RWPE2 (cell line): Measurements from ENCODE around the gene CCDC137.

Source experiments
- ATAC-seq: fragments of 200-7000 bp; cut with Tn5 transposase; 3 replicates; pipeline ENCODE4 v1.9.1; 2021; ENCODE audit warnings: low read depth
- DNase-seq: peaks from one replicate; pipeline ENCODE4 v3.0.0-alpha.2; 2020; ENCODE audit warnings: low spot score
- H3K27ac ChIP-seq: fragments of 450-650 bp; 2 replicates; pipeline ENCODE4 v1.5.1; 2017; ENCODE audit warnings: mild to moderate bottlenecking; ENCODE audit not compliant: poor library complexity, severe bottlenecking
- H3K27me3 ChIP-seq: fragments of 250-450 bp; sonication (Bioruptor Pico); 2 replicates; pipeline ENCODE4 v1.5.1; 2021; ENCODE audit warnings: mild to moderate bottlenecking, moderate library complexity; ENCODE audit not compliant: insufficient read depth, poor library complexity, severe bottlenecking
- H3K36me3 ChIP-seq: fragments of 250-450 bp; sonication (Bioruptor Pico); 2 replicates; pipeline ENCODE4 v1.5.1; 2020; ENCODE audit warnings: low read depth, mild to moderate bottlenecking, moderate library complexity
- H3K4me1 ChIP-seq: fragments of 250-450 bp; sonication (Bioruptor Pico); 2 replicates; pipeline ENCODE4 v1.5.1; 2021; ENCODE audit warnings: mild to moderate bottlenecking, moderate library complexity; ENCODE audit not compliant: insufficient read depth, poor library complexity, severe bottlenecking
- H3K4me3 ChIP-seq: fragments of 250-450 bp; sonication (Bioruptor Pico); 2 replicates; pipeline ENCODE4 v1.5.1; 2021; ENCODE audit warnings: mild to moderate bottlenecking, moderate library complexity; ENCODE audit not compliant: severe bottlenecking
- H3K9me3 ChIP-seq: fragments of 250-450 bp; sonication (Bioruptor Pico); 2 replicates; pipeline ENCODE4 v1.5.1; 2021; ENCODE audit warnings: mild to moderate bottlenecking, moderate library complexity; ENCODE audit not compliant: severe bottlenecking
- TF ChIP-seq, protein P1 (sequence below): fragments of 450-650 bp; IDR thresholded peaks from one replicate; pipeline ENCODE4 v1.5.1; 2017; ENCODE audit warnings: mild to moderate bottlenecking, moderate library complexity; ENCODE audit not compliant: poor library complexity, severe bottlenecking

CCDC137 gene

GRCh38 chr17:81648707-81649085 is 17.8 kb upstream of the CCDC137 start:
- Histone ChIP-seq H3K4me3 (no peak overlapping the region), H3K27me3 (peaks cover 24% of the 10 kb centered on the region), H3K36me3 (no peaks in the 10 kb centered on the region), H3K9me3 (peaks cover 6% of the 10 kb centered on the region), H3K4me1 (no peaks in the 10 kb centered on the region), H3K27ac (no peak overlapping the region)
- ATAC-seq = no peak
- TF ChIP-seq, protein P1, sequence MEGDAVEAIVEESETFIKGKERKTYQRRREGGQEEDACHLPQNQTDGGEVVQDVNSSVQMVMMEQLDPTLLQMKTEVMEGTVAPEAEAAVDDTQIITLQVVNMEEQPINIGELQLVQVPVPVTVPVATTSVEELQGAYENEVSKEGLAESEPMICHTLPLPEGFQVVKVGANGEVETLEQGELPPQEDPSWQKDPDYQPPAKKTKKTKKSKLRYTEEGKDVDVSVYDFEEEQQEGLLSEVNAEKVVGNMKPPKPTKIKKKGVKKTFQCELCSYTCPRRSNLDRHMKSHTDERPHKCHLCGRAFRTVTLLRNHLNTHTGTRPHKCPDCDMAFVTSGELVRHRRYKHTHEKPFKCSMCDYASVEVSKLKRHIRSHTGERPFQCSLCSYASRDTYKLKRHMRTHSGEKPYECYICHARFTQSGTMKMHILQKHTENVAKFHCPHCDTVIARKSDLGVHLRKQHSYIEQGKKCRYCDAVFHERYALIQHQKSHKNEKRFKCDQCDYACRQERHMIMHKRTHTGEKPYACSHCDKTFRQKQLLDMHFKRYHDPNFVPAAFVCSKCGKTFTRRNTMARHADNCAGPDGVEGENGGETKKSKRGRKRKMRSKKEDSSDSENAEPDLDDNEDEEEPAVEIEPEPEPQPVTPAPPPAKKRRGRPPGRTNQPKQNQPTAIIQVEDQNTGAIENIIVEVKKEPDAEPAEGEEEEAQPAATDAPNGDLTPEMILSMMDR = no peak
- no peak for DNase-seq

DNA sequence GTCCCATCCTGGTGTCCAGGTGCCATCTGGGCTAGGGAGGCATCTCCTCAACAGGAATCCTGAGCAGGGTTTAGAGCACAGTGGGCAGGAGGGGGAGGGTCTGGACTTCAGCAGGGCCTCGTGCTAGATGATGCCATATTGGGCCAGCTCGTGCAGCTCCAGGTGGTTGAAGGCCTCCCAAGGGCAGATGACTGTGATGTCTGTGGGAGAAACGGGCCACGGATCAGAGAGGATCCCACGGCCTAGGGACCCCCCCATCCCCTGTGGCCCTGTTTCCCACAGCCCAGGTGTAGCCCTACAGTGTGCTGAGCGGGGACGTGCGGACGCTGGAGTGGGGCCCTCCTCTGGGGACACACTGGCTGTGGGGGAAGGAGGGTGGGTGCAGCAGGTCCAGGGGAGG is 15.6 kb upstream of the CCDC137 start:
- Histone ChIP-seq H3K4me3 (no peak overlapping the region), H3K27ac (no peak overlapping the region), H3K27me3 (peaks cover 24% of the 10 kb centered on the region), H3K4me1 (no peaks in the 10 kb centered on the region), H3K36me3 (no peaks in the 10 kb centered on the region), H3K9me3 (peaks cover 6% of the 10 kb centered on the region)
- DNase-seq = no peak
- no peak for ATAC-seq
- TF ChIP-seq, protein P1 = no peak

DNA sequence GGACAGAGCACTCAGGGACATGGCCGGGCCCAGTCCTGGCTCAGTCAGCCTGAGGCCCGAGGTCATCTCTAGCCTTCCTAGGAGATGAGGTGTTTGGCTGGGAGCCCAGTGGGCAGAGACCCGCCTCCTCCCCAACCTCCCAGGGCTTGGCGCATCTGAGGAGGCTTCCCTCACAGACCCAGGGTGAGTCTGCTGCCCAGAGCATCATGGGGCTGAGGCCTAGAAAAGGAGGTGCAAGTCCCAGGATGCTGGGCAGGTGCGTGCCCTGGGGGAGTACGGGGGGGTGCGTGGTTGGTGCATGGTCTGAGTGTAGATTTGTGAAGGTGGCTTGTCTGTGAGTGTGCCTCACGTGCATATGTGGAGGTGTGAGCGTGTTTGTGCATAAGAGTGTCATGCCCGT is 14.8 kb upstream of the CCDC137 start:
- Histone ChIP-seq H3K9me3 (peaks cover 6% of the 10 kb centered on the region), H3K4me1 (no peaks in the 10 kb centered on the region), H3K4me3 (no peak overlapping the region), H3K27ac (no peak overlapping the region), H3K27me3 (peaks cover 24% of the 10 kb centered on the region), H3K36me3 (no peaks in the 10 kb centered on the region)
- peak; percentile 87 for ATAC-seq
- TF ChIP-seq, protein P1 = no peak
- DNase-seq = peak; percentile 86

DNA sequence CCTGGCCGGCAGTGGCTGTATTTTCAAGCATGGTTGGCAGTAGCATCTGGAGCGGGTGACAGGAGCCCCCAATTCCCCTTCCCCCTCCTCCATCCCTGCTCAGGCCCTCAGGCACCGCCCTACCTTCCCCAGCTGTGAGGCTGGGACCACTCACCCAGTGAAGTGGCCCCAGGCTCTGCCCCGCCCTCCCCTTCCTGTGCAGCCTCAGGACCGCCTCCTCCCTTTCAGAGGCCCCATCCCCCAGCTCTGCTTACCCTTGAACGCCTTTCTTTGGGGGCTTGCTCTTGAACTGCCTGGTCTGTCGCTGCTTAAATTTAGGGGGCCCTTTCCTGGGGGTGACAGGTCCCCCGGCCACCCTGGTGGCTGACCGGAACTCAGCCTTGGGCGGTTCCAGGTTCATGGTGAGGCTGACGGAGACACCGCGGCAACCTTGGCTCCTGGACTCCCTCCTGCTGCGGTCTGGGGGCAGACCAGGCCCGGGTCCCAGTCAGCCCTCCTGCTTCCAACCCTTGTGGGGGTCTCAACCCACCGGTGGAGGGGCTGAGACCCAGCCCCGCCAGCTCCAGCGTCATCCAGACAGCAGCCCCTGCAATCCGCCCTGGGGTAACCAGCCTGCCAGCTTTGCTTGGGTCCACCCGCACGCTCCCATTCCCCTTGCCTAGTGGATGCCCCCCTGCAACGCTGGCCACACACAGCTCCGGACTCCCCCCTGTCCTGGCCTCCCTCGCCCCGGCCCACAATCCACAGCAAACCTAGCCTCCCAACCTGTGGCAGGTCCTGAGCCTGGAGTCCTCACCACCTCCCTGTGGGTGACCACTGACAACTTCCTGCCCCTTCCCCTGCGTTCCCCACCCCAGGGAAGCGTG is 13.4 kb upstream of the CCDC137 start:
- ATAC-seq (no peak), DNase-seq (no peak)
- Histone ChIP-seq H3K4me1 (no peaks in the 10 kb centered on the region), H3K4me3 (no peak overlapping the region), H3K27ac (no peak overlapping the region), H3K9me3 (peaks cover 6% of the 10 kb centered on the region), H3K27me3 (peaks cover 13% of the 10 kb centered on the region), H3K36me3 (no peaks in the 10 kb centered on the region)
- TF ChIP-seq, protein P1 = no peak

DNA sequence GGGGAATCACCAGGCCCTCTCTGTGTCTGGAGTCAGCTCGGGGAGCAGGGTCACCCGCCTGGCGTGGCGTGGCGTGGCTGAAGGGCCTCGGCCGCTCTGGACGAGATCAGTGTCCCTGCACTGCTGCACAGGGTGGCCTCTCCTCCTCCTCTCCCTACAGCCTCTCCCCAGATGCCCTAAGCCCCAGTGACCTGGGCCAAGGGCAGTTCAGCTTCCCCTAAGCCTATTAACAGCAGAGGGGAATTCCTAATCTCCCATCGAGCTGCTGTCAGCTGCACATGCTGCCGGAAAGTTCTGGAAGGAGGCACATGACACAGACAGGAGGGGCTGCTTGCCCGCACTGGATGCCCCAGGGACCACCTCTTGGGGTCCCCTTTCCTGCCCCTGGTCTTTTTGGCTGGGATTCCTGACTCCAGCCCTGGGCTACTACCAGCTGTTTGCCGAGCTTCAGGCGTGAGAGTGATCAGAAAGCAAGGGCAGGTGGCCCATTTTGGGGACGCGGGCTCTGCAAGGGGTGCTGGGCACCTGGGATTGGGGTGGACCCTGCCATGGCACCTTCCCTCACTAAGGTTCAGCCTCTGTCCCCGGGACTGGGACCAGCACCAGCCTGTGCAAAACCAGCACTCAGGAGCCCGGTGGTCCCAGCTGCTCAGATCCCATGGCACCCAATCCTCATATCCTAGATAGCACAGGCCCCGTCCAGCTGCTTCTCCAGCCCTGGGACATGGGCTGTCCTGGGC is 11.0 kb upstream of the CCDC137 start:
- Histone ChIP-seq H3K4me3 (no peak overlapping the region), H3K36me3 (no peaks in the 10 kb centered on the region), H3K4me1 (peaks cover 8% of the 10 kb centered on the region), H3K9me3 (no peaks in the 10 kb centered on the region), H3K27ac (no peak overlapping the region), H3K27me3 (no peaks in the 10 kb centered on the region)
- DNase-seq = no peak
- ATAC-seq = no peak
- TF ChIP-seq, protein P1 = no peak
